Measurements from ENCODE around the gene THNSL1.

THNSL1 gene

DNA sequence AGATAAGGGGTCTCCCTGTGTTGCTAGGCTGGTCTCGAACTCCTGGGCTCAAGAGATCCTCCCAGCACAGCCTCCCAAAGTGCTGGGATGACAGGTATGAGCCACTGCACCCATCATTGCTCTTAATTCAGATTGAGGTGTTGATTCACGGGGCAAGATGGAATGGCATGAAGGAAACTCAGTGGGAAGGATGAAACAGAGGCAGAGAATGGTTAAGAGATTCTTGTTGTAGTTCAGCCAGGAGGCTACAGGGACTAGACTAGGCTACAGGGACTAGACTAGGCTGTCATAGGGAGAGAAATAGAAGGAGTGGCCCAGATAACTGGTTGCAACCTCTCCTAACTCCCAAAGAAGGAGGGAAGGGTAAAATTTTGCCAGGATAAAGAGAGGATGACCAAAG lies 48.0 kb downstream of the THNSL1 start:
- no peak overlapping the region for H3K9ac ChIP-seq (ENCODE audit: low read length)
- no peak overlapping the region for H3K4me3 ChIP-seq (ENCODE audit: low read length)
- no peaks in the 10 kb centered on the region for H3K27me3 ChIP-seq (ENCODE audit: control insufficient read depth, insufficient read depth, low read length)
- H3K36me3 ChIP-seq (ENCODE audit: control insufficient read depth, insufficient read depth, low read length) = no peaks in the 10 kb centered on the region
- no peak overlapping the region for H3K27ac ChIP-seq (ENCODE audit: low read depth, low read length)
- H3K4me1 ChIP-seq (ENCODE audit: control insufficient read depth, insufficient read depth, low read length) = no peaks in the 10 kb centered on the region

DNA sequence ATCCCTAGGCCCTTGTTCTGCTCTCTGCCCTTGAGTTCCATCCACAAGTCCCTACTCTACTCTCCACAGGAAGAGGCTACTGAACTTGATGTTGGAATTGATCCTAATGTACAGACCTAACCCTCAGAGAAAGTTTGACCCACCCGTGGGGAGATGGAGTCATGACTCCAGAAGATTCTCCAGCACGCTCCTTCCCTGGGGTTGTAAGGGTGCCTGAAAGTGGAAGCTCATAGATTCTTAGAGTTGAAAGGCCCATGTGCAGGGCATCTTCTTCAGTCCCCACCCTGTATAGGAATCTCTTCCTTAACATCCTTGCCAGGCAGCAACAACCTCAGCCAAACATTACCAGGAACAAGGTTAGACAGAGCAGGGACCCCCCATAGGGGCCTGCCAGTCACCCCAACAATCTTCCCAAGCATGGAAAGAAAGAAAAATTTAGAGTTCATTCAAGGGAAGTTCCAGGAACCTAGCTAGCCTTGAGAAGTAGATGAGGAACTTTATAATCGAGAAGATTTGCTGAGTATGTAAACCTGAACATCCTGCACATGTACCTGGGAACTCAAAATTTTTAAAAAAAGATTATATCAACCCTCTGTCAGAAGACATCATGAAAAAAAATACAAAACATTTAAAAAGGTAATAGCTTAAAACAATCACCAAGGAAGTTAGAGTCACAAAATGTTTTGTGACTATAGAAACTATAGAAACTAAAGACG lies 49.5 kb downstream of the THNSL1 start:
- Histone ChIP-seq H3K27ac (ENCODE audit: low read depth, low read length) (no peak overlapping the region), H3K4me3 (ENCODE audit: low read length) (no peak overlapping the region), H3K4me1 (ENCODE audit: control insufficient read depth, insufficient read depth, low read length) (no peaks in the 10 kb centered on the region), H3K27me3 (ENCODE audit: control insufficient read depth, insufficient read depth, low read length) (no peaks in the 10 kb centered on the region), H3K36me3 (ENCODE audit: control insufficient read depth, insufficient read depth, low read length) (no peaks in the 10 kb centered on the region), H3K9ac (ENCODE audit: low read length) (no peak overlapping the region)

DNA sequence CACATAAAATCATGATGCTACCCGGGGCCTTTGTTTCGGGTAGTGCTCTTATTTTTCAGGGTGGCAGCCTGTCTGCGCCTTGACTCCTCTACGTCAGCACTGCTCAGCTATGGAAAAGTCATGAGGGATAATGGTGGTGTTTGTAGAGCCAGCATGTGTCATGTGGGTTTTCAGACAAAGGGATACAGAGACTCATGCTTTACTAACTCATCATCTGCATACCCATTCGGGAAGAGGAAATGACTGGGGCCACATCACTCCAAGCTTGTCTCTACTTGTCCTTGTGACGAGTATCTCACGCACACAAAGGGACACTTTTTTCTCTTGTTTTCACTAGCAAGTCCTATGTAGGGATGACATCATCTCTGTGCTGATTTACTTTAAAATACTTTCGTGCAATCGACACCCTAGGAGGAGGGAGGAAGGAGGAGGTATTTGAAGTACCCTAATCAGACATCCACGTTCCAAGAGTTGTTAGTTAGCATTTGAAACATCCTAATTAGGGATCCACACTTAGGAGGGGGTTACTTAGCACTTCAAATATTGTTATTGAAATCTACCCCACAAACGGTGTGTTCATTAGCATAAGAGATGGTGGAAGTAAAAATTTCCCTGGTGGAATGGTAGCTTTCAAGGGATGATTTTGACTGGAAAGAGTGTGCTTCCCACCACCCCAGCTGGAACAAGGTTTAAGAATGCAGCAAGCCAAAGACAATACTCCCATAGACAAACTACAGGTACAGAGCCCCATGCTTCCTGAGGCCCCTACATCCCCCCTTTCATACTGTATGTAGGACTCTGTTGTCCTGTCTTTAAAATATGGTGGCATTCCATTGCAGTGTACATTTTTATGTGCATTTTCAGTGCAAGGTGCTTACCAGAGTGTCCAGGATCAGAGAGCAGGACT lies 52.0 kb downstream of the THNSL1 start:
- H3K4me3 ChIP-seq (ENCODE audit: low read length) = no peak overlapping the region
- no peak overlapping the region for H3K27ac ChIP-seq (ENCODE audit: low read depth, low read length)
- no peaks in the 10 kb centered on the region for H3K4me1 ChIP-seq (ENCODE audit: control insufficient read depth, insufficient read depth, low read length)

DNA sequence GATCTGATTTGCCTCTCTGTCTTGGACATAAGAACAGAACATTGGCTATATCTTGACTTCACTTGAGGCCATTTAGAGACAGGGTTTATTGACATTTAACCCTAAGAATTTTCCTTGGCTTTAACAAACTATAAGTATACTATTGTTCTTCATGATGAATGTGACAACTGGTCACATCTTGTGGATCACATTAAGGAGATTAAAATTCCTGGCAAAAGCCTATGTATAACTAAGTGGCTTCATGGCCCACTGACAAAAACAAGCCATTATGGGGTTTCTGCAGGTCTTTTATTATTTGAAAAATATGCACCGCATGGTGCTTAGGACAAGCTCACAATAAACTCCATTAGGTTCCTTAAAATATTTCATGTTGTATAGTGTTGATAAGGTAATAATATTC lies 54.8 kb downstream of the THNSL1 start:
- no peak overlapping the region for H3K9ac ChIP-seq (ENCODE audit: low read length)
- no peaks in the 10 kb centered on the region for H3K36me3 ChIP-seq (ENCODE audit: control insufficient read depth, insufficient read depth, low read length)
- H3K27me3 ChIP-seq (ENCODE audit: control insufficient read depth, insufficient read depth, low read length) = no peaks in the 10 kb centered on the region
- no peaks in the 10 kb centered on the region for H3K4me1 ChIP-seq (ENCODE audit: control insufficient read depth, insufficient read depth, low read length)
- H3K4me3 ChIP-seq (ENCODE audit: low read length) = no peak overlapping the region
- no peak overlapping the region for H3K27ac ChIP-seq (ENCODE audit: low read depth, low read length)

More for the DNA sequence above, 52.0 kb downstream of the THNSL1 start:
- Histone ChIP-seq H3K9ac (ENCODE audit: low read length) (no peak overlapping the region), H3K27me3 (ENCODE audit: control insufficient read depth, insufficient read depth, low read length) (no peaks in the 10 kb centered on the region), H3K36me3 (ENCODE audit: control insufficient read depth, insufficient read depth, low read length) (no peaks in the 10 kb centered on the region)

DNA sequence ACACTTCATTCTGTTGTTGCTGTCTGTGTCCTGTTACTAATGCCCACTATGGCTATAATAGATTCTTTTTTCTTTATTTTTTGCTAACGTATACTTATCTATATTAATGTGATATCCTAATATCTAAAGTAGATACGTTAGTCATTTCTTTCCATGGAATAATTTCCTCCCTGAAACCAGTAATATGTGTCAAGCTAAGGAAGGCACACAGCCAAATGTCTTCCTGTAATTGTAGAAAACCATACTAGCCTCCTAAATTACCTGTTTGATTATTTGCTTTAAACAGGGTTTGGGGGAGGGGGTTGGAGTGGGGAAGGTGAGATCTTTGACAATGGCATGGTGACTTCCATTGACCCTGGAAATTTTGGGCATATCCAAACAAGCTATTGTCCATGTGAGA lies 56.4 kb downstream of the THNSL1 start:
- Histone ChIP-seq H3K4me1 (ENCODE audit: control insufficient read depth, insufficient read depth, low read length) (no peaks in the 10 kb centered on the region), H3K36me3 (ENCODE audit: control insufficient read depth, insufficient read depth, low read length) (no peaks in the 10 kb centered on the region), H3K4me3 (ENCODE audit: low read length) (no peak overlapping the region), H3K9ac (ENCODE audit: low read length) (no peak overlapping the region), H3K27ac (ENCODE audit: low read depth, low read length) (no peak overlapping the region), H3K27me3 (ENCODE audit: control insufficient read depth, insufficient read depth, low read length) (no peaks in the 10 kb centered on the region)

DNA sequence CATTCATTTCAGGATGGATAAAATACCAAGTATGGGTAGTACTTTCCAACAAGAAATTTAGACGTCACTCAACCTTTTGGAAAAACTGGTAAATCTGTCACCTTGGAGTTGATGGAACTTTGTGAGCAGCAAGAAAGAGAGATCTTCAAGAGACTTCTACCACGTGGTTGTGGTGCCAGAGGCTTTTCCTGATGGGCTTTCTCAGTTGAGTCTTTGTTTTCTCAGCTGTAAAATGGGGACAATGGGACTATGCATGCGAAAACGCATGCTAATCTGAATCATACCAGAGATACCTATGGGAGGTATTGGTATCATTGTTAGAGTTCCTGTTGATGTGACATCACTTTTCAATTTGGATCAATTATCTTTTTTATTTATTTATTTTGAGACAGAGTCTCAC lies 59.4 kb downstream of the THNSL1 start:
- Histone ChIP-seq H3K9ac (ENCODE audit: low read length) (no peak overlapping the region), H3K27me3 (ENCODE audit: control insufficient read depth, insufficient read depth, low read length) (no peaks in the 10 kb centered on the region), H3K4me1 (ENCODE audit: control insufficient read depth, insufficient read depth, low read length) (no peaks in the 10 kb centered on the region), H3K36me3 (ENCODE audit: control insufficient read depth, insufficient read depth, low read length) (no peaks in the 10 kb centered on the region), H3K27ac (ENCODE audit: low read depth, low read length) (no peak overlapping the region), H3K4me3 (ENCODE audit: low read length) (no peak overlapping the region)

All from rectal smooth muscle tissue (tissue), 1 donor.